ENCODE results near the gene STK16. TPM values are rescaled to one million over a fixed set of nuclear protein-coding genes. Genes with fewer than 3 reads are reported as not detected.

Gene STK16
- total and polyA plus RNA-seq, 2 of the 13 experiments (the other 11 are each of a cell fraction or from before 2014, with no cell fraction given) = 28.0 to 50.9 TPM

- ChIA-PET POLR2A (interaction anchor here (1.0 to 3.3 kb wide), 6 partner anchors 9 to 84 kb away, joined by 3 to 21 read pairs (median 3); partner anchors contain the start of genes ANKZF1, ATG9A, CNPPD1 and GLB1L), CTCF (ENCODE audit: low intra/inter-chr PET ratio, low total read pairs) (no interaction called here)
- no peaks in the 10 kb centered on the region for H4K20me1 ChIP-seq (ENCODE audit: insufficient read depth, low read length)
- BruUV-seq (replicated peaks) = no TSS peak
- FAIRE-seq (no peak), DNase-seq (ENCODE audit: low spot score) (no peak), ATAC-seq (peak; percentile 39; the same call in 2 of the 3 replicates)
- no peaks in the 10 kb centered on the region for H3K9me3 ChIP-seq (ENCODE audit: low read length)
- no peak overlapping the region for H3K4me3 ChIP-seq (replicated peaks in 1 of 3; ENCODE audit: insufficient read depth in 1 of 3, low read depth in 2 of 3, low read length in 3 of 3)
- no peaks in the 10 kb centered on the region for H3K36me3 ChIP-seq (replicated peaks in 1 of 2; ENCODE audit: control insufficient read depth in 1 of 2, insufficient read depth in 2 of 2, low read length in 2 of 2)
- no peak overlapping the region for H2AFZ ChIP-seq (ENCODE audit: low read length)
- peaks cover 9% of the 10 kb centered on the region; the same call in 1 of the 2 replicates for H3K4me1 ChIP-seq (ENCODE audit: insufficient read depth, low read length)
- peaks cover 2 to 38% of the 10 kb centered on the region in 2 experiments; a peak in 4 of 5 replicates for H3K27me3 ChIP-seq (ENCODE audit: control insufficient read depth in 1 of 2, insufficient read depth in 2 of 2, low read length in 2 of 2)
- H3K9ac ChIP-seq (ENCODE audit: insufficient read depth, low read depth, low read length) = no peak overlapping the region
- 36% methylated on average over 5 of the region's 5 CpGs for WGBS (ENCODE audit: low lambda C conversion rate)
- in situ Hi-C loops (cut with HindIII; ENCODE audit: extremely low pct_ligation_motif_present, low pct_unique_long_range_greater_than_20kb) = no loop called here
- H3K4me2 ChIP-seq (ENCODE audit: low read depth, low read length) = no peak overlapping the region
- intact Hi-C loops (cut with micrococcal nuclease; ENCODE audit: unreplicated experiment) = no loop called here
- H3K27ac ChIP-seq (ENCODE audit: extremely low read length, insufficient read depth, low read length) = no peak overlapping the region
- no peaks in the 10 kb centered on the region for H3K79me2 ChIP-seq (ENCODE audit: insufficient read depth, low read length)
- TF ChIP-seq MAFF (IDR thresholded peaks at IDR 0.05; ENCODE audit: low read depth, low read length) (no peak), ZNF431 (CRISPR knock-in tag; IDR thresholded peaks at IDR 0.05; ENCODE audit: borderline replicate concordance, low read depth) (no peak), TFE3 (CRISPR knock-in tag; IDR thresholded peaks at IDR 0.05) (no peak), MIER2 (CRISPR knock-in tag; IDR thresholded peaks at IDR 0.05) (no peak), SPEN (CRISPR knock-in tag; IDR thresholded peaks at IDR 0.05; ENCODE audit: low read depth) (no peak), ZNF136 (CRISPR knock-in tag; IDR thresholded peaks at IDR 0.05; ENCODE audit: low read depth) (no peak), HMG20B (CRISPR knock-in tag; conservative IDR thresholded peaks at IDR 0.05) (no peak), ZNF549 (CRISPR knock-in tag; IDR thresholded peaks at IDR 0.05) (no peak), AHDC1 (CRISPR knock-in tag; IDR thresholded peaks at IDR 0.05; ENCODE audit: borderline replicate concordance) (no peak)
- TF ChIP-seq, protein P1, sequence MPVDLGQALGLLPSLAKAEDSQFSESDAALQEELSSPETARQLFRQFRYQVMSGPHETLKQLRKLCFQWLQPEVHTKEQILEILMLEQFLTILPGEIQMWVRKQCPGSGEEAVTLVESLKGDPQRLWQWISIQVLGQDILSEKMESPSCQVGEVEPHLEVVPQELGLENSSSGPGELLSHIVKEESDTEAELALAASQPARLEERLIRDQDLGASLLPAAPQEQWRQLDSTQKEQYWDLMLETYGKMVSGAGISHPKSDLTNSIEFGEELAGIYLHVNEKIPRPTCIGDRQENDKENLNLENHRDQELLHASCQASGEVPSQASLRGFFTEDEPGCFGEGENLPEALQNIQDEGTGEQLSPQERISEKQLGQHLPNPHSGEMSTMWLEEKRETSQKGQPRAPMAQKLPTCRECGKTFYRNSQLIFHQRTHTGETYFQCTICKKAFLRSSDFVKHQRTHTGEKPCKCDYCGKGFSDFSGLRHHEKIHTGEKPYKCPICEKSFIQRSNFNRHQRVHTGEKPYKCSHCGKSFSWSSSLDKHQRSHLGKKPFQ (CRISPR knock-in tag; IDR thresholded peaks at IDR 0.05; ENCODE audit: insufficient replicate concordance) = no peak
Observed at GRCh38 chr2:219261024-219261855, 16.0 kb downstream of the STK16 start.
